CD8-positive, alpha-beta memory T cell (primary cell): ENCODE measurements around the gene LCN1. TPM values are rescaled to one million over a fixed set of nuclear protein-coding genes. Genes with fewer than 3 reads are reported as not detected.
"Not testable (repeated sequence)": the region's sequence is repeated elsewhere in the genome, so short reads cannot be mapped to it uniquely, and the experiment has no call there.

Experiments
- CTCF ChIA-PET: fragments of 350-600 bp; sonication (Branson Sonifier 250); formaldehyde crosslinking; loops from one replicate; lab custom pipeline; 2021; ENCODE audit warnings: antibody characterized with exemption; lab: Charles Lee
- POLR2A ChIA-PET: fragments of 350-600 bp; sonication (Branson Sonifier 250); formaldehyde crosslinking; loops from one replicate; lab custom pipeline; 2021; ENCODE audit warnings: antibody characterized with exemption; lab: Charles Lee
- DNase-seq, 5 donors: peaks; one replicate each; pipeline versions ENCODE4 v3.0.0 to v3.0.0-alpha.2; 2020 to 2022; ENCODE audit warnings: mixed read lengths in 1 of 5
- H3K27ac ChIP-seq: one replicate; pipeline ENCODE4 v1.7.0; 2013; ENCODE audit warnings: low read depth, mild to moderate bottlenecking, low read length, moderate library complexity
- H3K27me3 ChIP-seq: 2 replicates; pipeline ENCODE4 v1.7.0; 2013; ENCODE audit warnings: low read length, mild to moderate bottlenecking; ENCODE audit not compliant: insufficient read depth, poor library complexity, severe bottlenecking
- H3K36me3 ChIP-seq: 2 replicates; pipeline ENCODE4 v1.7.0; 2013; ENCODE audit warnings: mild to moderate bottlenecking, low read length, moderate library complexity; ENCODE audit not compliant: insufficient read depth
- H3K4me1 ChIP-seq: 2 replicates; pipeline ENCODE4 v1.7.0; 2013; ENCODE audit warnings: mild to moderate bottlenecking, low read length, moderate library complexity; ENCODE audit not compliant: insufficient read depth
- H3K4me3 ChIP-seq: 2 replicates; pipeline ENCODE4 v1.7.0; 2013; ENCODE audit warnings: mild to moderate bottlenecking, low read length
- H3K9me3 ChIP-seq: 2 replicates; pipeline ENCODE4 v1.7.0; 2013; ENCODE audit warnings: mild to moderate bottlenecking, low read length
- H3K27ac Mint-ChIP-seq, 8 donors: one replicate each; pipeline ENCODE4 v1.8.0; 2020 to 2021; ENCODE audit warnings: mixed read lengths in 8 of 8, mild to moderate bottlenecking in 6 of 8, inconsistent platforms in 3 of 8, moderate library complexity in 3 of 8
- H3K27me3 Mint-ChIP-seq, 2 donors: one replicate each; pipeline ENCODE4 v1.8.0; 2020 to 2021; ENCODE audit warnings: mixed read lengths in 2 of 2, mild to moderate bottlenecking in 1 of 2, moderate library complexity in 1 of 2
- H3K36me3 Mint-ChIP-seq, 3 donors: one replicate each; pipeline ENCODE4 v1.8.0; 2020 to 2021; ENCODE audit warnings: mixed read lengths in 3 of 3, inconsistent platforms in 1 of 3, mild to moderate bottlenecking in 1 of 3
- H3K4me1 Mint-ChIP-seq, 3 donors: one replicate each; pipeline ENCODE4 v1.8.0; 2020 to 2021; ENCODE audit warnings: mixed read lengths in 3 of 3, inconsistent platforms in 1 of 3, mild to moderate bottlenecking in 1 of 3
- H3K4me3 Mint-ChIP-seq, 7 donors: one replicate each; pipeline ENCODE4 v1.8.0; 2020 to 2021; ENCODE audit warnings: mixed read lengths in 7 of 7, mild to moderate bottlenecking in 6 of 7, moderate library complexity in 4 of 7, inconsistent platforms in 2 of 7
- H3K9me3 Mint-ChIP-seq, 5 donors: one replicate each; pipeline ENCODE4 v1.8.0; 2020 to 2022; ENCODE audit warnings: mixed read lengths in 5 of 5, mild to moderate bottlenecking in 3 of 5, moderate library complexity in 2 of 5, inconsistent platforms in 1 of 5
- polyA plus RNA-seq: library from polyadenylated mRNA; unstranded; fragments of 300-500 nt; fragmentation: Illumina TruSeq; gene quantifications from one replicate; pipeline ENCODE4 v1.2.3, GENCODE V29; 2021
- total RNA-seq, 2 experiments: library from RNA; stranded (reverse); gene quantifications; one replicate each; pipeline ENCODE4 v1.2.3, GENCODE V29; 2021

Gene LCN1
- total and polyA plus RNA-seq, 3 experiments from 2014 or later = not detected

DNA sequence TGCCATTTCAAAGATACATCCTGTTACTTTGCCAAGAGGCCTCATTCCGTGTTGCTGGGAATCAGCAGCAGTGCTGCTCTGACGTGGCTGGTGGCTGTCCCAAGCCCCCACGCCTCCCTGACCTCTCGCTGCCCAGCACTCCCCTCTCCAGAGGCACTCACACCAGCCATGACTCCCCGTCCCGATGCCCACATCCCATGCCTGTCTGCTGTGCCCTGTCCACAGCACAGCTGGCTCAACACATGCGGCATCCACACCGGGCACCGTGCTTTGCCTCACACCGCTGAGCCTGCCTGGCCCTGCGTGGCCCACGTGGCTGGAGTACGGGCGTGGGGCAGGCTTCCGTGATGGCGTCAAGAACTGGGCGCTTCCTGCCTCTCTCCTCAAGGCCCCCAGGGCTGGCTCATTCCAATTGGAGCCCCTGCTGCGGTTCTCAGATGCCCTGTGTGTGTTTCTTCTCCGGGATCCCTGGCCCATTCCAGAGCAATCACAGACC is 7.8 kb upstream of the LCN1 start:
- Histone ChIP-seq H3K9me3 (no peaks in the 10 kb centered on the region), H3K36me3 (no peaks in the 10 kb centered on the region), H3K27me3 (no peaks in the 10 kb centered on the region), H3K27ac (no peak overlapping the region), H3K4me1 (no peaks in the 10 kb centered on the region), H3K4me3 (no peak overlapping the region)
- Mint-ChIP-seq H3K9me3 (peaks cover 6 to 14% (median 6%) of the 10 kb centered on the region in 5 donors), H3K4me3 (no peak overlapping the region), H3K36me3 (peaks cover 0 to 7% (median 0%) of the 10 kb centered on the region in 3 donors), H3K27me3 (no peaks in the 10 kb centered on the region), H3K4me1 (no peaks in the 10 kb centered on the region), H3K27ac (peak overlapping the region in 1 of 8 donors; percentile 14)
- DNase-seq = no peak
- POLR2A ChIA-PET = no interaction called here
- CTCF ChIA-PET = no interaction called here

DNA sequence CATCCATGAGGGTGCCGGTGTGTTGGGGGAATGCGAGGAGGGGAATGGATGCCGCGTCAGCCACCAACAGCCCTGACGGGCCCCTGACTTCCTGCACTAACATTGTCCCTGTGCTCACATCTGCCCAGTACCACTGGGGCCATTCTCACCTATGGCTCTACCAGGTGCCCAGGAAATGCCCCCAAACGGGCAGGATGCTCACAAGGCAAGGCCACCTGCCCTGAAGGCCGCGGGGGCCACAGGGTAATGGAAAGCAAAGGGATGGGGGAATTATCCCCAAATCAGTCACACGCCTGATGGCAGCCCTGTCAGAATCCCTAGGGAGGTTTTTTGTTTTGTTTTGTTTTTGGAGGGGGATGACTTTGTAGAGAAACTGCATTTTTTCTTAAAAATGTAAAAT is 7.3 kb upstream of the LCN1 start:
- H3K36me3 ChIP-seq, POLR2A ChIA-PET, H3K4me3 ChIP-seq, H3K27ac Mint-ChIP-seq, DNase-seq, H3K27ac ChIP-seq, H3K27me3 ChIP-seq, H3K27me3 Mint-ChIP-seq, H3K4me3 Mint-ChIP-seq, H3K4me1 ChIP-seq, H3K9me3 ChIP-seq, H3K4me1 Mint-ChIP-seq, H3K36me3 Mint-ChIP-seq: not testable (repeated sequence)
- CTCF ChIA-PET = interaction anchor here (1.0 kb wide), 1 partner anchor 9 kb away, joined by 3 read pairs; no protein-coding TSS in a partner anchor
- H3K9me3 Mint-ChIP-seq = peaks cover 4 to 11% (median 6%) of the 10 kb centered on the region in 5 donors

DNA sequence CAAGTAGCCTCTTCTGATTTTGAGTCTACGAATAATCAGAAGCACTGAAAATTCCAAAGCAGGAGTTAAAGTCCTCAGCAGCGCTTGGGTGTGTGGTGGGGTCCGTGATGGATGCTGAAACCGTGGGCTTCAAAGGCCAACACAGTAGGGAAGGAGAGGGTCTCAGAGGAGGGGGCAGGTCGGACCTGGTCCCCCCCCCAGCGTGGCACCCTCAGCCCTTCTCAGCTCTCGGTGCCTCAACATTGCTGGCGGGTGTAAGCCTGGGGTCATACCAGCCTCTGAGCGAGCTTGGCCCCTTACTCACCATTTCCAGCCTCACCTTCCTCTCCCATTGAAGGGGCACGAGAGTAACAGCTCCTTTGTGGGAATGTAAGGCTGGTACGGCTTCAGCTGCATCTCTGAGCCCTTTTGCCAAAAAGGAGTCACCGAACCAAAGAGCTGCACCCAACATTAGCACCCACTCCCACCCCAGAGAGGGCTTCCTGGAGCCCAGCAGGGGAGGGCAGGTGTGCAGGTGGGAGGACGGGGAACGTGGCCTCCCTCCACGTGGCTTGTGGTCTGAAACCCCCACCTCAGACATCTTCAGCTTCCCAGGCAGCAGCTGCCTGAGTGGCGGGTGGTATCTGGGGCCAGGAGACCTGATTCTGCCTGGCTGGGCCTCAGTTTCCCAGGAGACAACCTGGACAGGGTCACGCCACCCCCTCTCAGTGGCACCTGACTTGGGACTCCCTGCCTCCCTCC is 6.7 kb upstream of the LCN1 start:
- no peak overlapping the region for H3K4me3 ChIP-seq
- Mint-ChIP-seq H3K36me3 (no peaks in the 10 kb centered on the region), H3K27ac (no peak overlapping the region), H3K4me1 (no peaks in the 10 kb centered on the region), H3K4me3 (no peak overlapping the region), H3K9me3 (peaks cover 0 to 5% (median 1%) of the 10 kb centered on the region in 5 donors), H3K27me3 (peaks cover 0 to 2% of the 10 kb centered on the region in 2 donors)
- H3K4me1 ChIP-seq = no peaks in the 10 kb centered on the region
- ChIA-PET POLR2A (no interaction called here), CTCF (interaction anchor here (1.0 kb wide), 1 partner anchor 10 kb away, joined by 3 read pairs; no protein-coding TSS in a partner anchor)
- H3K36me3 ChIP-seq = no peaks in the 10 kb centered on the region
- H3K9me3 ChIP-seq = no peaks in the 10 kb centered on the region
- no peak for DNase-seq
- H3K27me3 ChIP-seq = no peaks in the 10 kb centered on the region
- no peak overlapping the region for H3K27ac ChIP-seq

DNA sequence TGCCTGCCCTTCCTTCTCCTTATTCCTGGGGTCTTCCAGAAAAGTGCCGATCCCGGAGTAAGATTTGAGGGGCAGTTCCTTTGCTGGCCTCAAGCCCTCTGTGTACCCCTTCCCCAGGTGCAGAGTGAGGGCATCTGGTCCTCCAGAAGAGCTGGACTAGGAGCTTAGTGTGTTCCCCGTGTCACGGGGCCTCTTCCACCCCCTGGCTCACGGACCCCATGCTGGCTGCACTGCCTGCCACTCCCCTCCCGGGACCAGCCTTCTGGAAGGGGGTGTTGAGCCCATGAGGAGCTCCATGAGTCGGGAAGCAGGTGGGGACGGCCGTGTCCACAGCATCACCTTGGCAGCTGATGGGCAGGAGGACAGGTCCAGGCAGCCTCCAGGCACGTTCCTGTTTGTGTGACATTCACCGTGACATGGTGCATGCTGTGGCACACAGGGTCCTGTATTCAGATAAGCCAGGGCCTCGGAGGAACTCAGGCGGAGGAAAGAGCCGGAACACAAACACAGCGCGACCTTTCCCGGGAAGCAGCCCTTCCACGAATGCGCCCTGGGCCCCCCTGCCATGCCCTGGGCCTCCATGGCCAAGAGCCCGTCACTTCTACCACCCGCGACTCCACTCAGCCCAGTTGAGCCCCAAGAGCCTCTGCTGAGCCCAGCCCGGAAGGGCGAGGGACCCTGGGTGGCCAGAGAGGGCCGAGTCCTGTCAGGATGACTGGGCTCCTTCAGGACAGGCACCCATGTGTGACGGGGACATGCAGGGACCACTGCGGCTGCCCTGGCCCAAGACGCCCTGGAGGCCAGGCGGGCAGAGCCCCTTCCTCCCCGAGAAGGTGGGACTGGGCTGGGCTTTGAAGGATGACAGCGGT is 5.9 kb upstream of the LCN1 start:
- H3K4me1 Mint-ChIP-seq = no peaks in the 10 kb centered on the region
- H3K4me3 ChIP-seq = no peak overlapping the region
- no peak for DNase-seq
- H3K36me3 ChIP-seq = no peaks in the 10 kb centered on the region
- no peak overlapping the region for H3K4me3 Mint-ChIP-seq
- no peaks in the 10 kb centered on the region for H3K4me1 ChIP-seq
- H3K9me3 Mint-ChIP-seq = peaks cover 0 to 2% (median 0%) of the 10 kb centered on the region in 5 donors
- H3K9me3 ChIP-seq = no peaks in the 10 kb centered on the region
- peaks cover 0 to 2% of the 10 kb centered on the region in 2 donors for H3K27me3 Mint-ChIP-seq
- POLR2A ChIA-PET = no interaction called here
- H3K27ac ChIP-seq = no peak overlapping the region
- H3K27ac Mint-ChIP-seq = no peak overlapping the region
- H3K27me3 ChIP-seq = no peaks in the 10 kb centered on the region
- no peaks in the 10 kb centered on the region for H3K36me3 Mint-ChIP-seq
- CTCF ChIA-PET = interaction anchor here (1.0 kb wide), 1 partner anchor 10 kb away, joined by 3 read pairs; no protein-coding TSS in a partner anchor

- ChIA-PET POLR2A (no interaction called here), CTCF (no interaction called here)
- Mint-ChIP-seq H3K27me3 (peaks cover 0 to 2% of the 10 kb centered on the region in 2 donors), H3K36me3 (no peaks in the 10 kb centered on the region), H3K4me3 (no peak overlapping the region), H3K4me1 (no peaks in the 10 kb centered on the region), H3K9me3 (peaks cover 0 to 2% (median 0%) of the 10 kb centered on the region in 5 donors), H3K27ac (no peak overlapping the region)
- Histone ChIP-seq H3K36me3 (no peaks in the 10 kb centered on the region), H3K9me3 (no peaks in the 10 kb centered on the region), H3K27ac (no peak overlapping the region), H3K27me3 (no peaks in the 10 kb centered on the region), H3K4me1 (no peaks in the 10 kb centered on the region), H3K4me3 (no peak overlapping the region)
- no peak for DNase-seq
Observed at GRCh38 chr9:135516132-135516860, 4.9 kb upstream of the LCN1 start.

DNA sequence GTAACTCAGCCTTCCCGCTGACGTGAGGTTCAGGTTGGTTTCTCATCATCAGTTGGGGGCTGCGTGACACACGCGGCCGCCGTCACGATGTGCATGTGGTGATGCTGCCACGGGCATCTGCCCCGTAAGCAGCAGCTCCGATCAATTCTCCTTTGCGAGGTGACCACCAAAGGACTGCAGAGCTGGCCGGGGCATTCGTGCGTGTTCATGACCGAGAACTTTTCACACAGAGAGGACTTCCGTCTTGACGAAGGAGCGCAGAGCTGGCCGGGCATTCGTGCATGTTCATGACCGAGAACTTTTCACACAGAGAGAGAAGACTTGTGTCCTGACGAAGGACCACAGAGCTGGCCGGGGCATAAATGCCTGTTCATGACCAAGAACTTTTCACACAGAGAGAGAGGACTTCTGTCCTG is 3.8 kb upstream of the LCN1 start:
- no peak for DNase-seq
- Histone ChIP-seq H3K36me3 (no peaks in the 10 kb centered on the region), H3K4me3 (no peak overlapping the region), H3K9me3 (no peaks in the 10 kb centered on the region), H3K27me3 (no peaks in the 10 kb centered on the region), H3K4me1 (no peaks in the 10 kb centered on the region), H3K27ac (no peak overlapping the region)
- ChIA-PET POLR2A (no interaction called here), CTCF (interaction anchor here (1.1 kb wide), 1 partner anchor 12 kb away, joined by 4 read pairs; no protein-coding TSS in a partner anchor)
- Mint-ChIP-seq H3K36me3 (no peaks in the 10 kb centered on the region), H3K9me3 (peaks cover 0 to 2% (median 0%) of the 10 kb centered on the region in 5 donors), H3K4me3 (no peak overlapping the region), H3K27me3 (peaks cover 0 to 4% of the 10 kb centered on the region in 2 donors), H3K27ac (no peak overlapping the region), H3K4me1 (no peaks in the 10 kb centered on the region)

DNA sequence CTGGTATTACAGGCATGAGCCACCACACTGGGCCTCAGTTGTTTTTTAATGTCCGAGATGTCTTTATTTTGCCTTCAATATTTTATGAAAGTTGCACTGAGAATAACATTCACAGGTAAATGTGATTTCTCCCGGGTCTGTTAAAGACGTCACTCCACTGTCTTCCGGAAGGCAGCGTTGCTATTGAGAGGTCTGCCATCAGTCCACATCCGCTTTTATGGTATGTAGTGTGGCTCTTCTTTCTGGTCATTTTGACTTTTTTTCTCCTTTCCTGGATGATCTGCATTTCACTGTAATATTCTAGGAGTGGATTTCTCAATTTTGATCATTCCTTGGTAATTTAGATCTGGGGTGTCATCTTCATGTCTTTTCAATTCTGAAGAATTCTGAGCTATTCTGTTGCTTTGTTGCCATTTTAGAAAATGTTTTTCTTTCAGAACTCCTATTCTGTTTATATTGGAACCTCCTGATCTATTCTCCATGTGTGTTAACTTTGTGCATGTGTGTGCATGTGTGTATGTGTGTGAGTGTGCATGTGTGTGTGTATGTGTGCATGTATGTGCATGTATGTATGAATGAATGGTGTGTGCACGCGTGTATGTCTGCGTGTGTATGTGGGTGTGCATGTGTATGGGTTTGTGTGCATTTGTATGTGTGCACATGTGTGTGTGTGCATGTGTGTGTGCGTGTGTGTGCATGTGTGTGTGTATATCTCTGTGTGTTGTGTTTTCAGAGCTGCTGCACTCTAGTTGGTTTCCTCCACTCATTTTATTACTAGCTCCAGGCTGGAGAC is 1.9 kb upstream of the LCN1 start:
- no peaks in the 10 kb centered on the region for H3K4me1 ChIP-seq
- no peaks in the 10 kb centered on the region for H3K36me3 ChIP-seq
- H3K9me3 ChIP-seq = no peaks in the 10 kb centered on the region
- no peaks in the 10 kb centered on the region for H3K36me3 Mint-ChIP-seq
- POLR2A ChIA-PET = no interaction called here
- CTCF ChIA-PET = no interaction called here
- H3K27me3 ChIP-seq = no peaks in the 10 kb centered on the region
- H3K27ac ChIP-seq = no peak overlapping the region
- H3K27ac Mint-ChIP-seq = no peak overlapping the region
- H3K4me1 Mint-ChIP-seq = no peaks in the 10 kb centered on the region
- DNase-seq = no peak
- H3K4me3 ChIP-seq = no peak overlapping the region
- peaks cover 0 to 7% of the 10 kb centered on the region in 2 donors for H3K27me3 Mint-ChIP-seq
- no peak overlapping the region for H3K4me3 Mint-ChIP-seq
- peaks cover 0 to 2% (median 0%) of the 10 kb centered on the region in 5 donors for H3K9me3 Mint-ChIP-seq
